Hepatocyte (in vitro differentiated cells): Measurements from ENCODE around the gene CHST8.

Experiments
- EZH2 ChIP-seq: fragments of 200-600 bp; sonication (generic); IDR thresholded peaks from 2 replicates; pipeline ENCODE4 v1.6.1; 2016; ENCODE audit warnings: antibody characterized with exemption, mild to moderate bottlenecking, borderline replicate concordance
- TF ChIP-seq, protein P1 (sequence below): fragments of 200-600 bp; sonication (generic); IDR thresholded peaks from 2 replicates; pipeline ENCODE4 v1.5.1; 2016; ENCODE audit warnings: antibody characterized with exemption, mild to moderate bottlenecking; ENCODE audit not compliant: poor library complexity

GRCh38 chr19:33620611-33621010, 1.1 kb upstream of the CHST8 start:
- TF ChIP-seq, protein P1, sequence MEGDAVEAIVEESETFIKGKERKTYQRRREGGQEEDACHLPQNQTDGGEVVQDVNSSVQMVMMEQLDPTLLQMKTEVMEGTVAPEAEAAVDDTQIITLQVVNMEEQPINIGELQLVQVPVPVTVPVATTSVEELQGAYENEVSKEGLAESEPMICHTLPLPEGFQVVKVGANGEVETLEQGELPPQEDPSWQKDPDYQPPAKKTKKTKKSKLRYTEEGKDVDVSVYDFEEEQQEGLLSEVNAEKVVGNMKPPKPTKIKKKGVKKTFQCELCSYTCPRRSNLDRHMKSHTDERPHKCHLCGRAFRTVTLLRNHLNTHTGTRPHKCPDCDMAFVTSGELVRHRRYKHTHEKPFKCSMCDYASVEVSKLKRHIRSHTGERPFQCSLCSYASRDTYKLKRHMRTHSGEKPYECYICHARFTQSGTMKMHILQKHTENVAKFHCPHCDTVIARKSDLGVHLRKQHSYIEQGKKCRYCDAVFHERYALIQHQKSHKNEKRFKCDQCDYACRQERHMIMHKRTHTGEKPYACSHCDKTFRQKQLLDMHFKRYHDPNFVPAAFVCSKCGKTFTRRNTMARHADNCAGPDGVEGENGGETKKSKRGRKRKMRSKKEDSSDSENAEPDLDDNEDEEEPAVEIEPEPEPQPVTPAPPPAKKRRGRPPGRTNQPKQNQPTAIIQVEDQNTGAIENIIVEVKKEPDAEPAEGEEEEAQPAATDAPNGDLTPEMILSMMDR, result no peak
- no peak for TF ChIP-seq EZH2
